ENCODE measurements around the gene PRKN.

Gene PRKN

DNA sequence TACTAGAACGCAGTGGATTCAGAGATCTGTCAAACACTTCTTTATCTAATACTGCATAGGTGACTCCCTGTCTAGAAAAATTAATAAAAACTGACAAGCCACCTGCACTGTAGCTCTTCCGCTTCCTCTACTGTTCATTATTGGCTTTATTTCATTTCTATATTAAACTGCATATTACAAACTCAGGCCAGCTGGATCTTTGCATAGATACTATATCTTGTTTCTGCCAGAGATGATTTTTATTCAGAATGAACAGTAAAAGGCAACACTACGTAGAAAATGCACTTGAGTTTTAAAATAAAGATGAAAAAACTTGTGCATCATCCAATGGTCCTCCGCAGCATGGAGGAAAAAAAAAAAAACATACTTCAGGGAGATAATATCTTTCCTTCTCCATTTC, 508.3 kb downstream of the PRKN start:
- H3K4me1 ChIP-seq (ENCODE audit: insufficient read depth, low read length): no peaks in the 10 kb centered on the region
- H3K36me3 ChIP-seq (ENCODE audit: insufficient read depth, low read length): no peaks in the 10 kb centered on the region
- H3K9ac ChIP-seq (ENCODE audit: low read depth, low read length): no peak overlapping the region
- no peaks in the 10 kb centered on the region for H3K9me3 ChIP-seq (ENCODE audit: control insufficient read depth, insufficient read depth, low read length)

GRCh38 chr6:162217811-162218493, 509.6 kb downstream of the PRKN start:
- no peaks in the 10 kb centered on the region for H3K9me3 ChIP-seq (ENCODE audit: control insufficient read depth, insufficient read depth, low read length)
- H3K36me3 ChIP-seq (ENCODE audit: insufficient read depth, low read length): no peaks in the 10 kb centered on the region
- H3K4me1 ChIP-seq (ENCODE audit: insufficient read depth, low read length): no peaks in the 10 kb centered on the region
- H3K9ac ChIP-seq (ENCODE audit: low read depth, low read length): no peak overlapping the region

DNA sequence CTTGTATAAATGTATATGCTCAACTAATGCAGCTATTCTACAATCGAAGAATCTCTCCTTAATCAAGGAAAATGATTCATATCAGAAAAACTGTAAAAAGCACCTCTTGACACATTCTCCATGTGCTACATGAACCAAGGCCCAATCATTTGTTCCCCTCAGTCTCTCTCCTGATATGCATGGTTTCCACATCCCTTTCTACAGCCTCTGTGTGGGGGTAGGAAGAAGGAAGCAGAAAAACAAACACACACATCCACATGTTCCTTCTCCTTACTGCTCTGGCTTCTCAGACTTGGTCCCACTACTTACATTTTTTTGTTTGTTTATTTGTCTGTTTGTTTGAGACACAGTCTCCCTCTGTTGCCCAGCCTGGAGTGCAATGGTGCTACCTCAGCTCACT, 510.5 kb downstream of the PRKN start:
- Histone ChIP-seq H3K36me3 (ENCODE audit: insufficient read depth, low read length) (no peaks in the 10 kb centered on the region), H3K4me1 (ENCODE audit: insufficient read depth, low read length) (no peaks in the 10 kb centered on the region), H3K9ac (ENCODE audit: low read depth, low read length) (no peak overlapping the region), H3K9me3 (ENCODE audit: control insufficient read depth, insufficient read depth, low read length) (no peaks in the 10 kb centered on the region)

GRCh38 chr6:162211777-162212176, 515.8 kb downstream of the PRKN start:
- Histone ChIP-seq H3K9ac (ENCODE audit: low read depth, low read length) (no peak overlapping the region), H3K9me3 (ENCODE audit: control insufficient read depth, insufficient read depth, low read length) (no peaks in the 10 kb centered on the region), H3K36me3 (ENCODE audit: insufficient read depth, low read length) (no peaks in the 10 kb centered on the region), H3K4me1 (ENCODE audit: insufficient read depth, low read length) (no peaks in the 10 kb centered on the region)

DNA sequence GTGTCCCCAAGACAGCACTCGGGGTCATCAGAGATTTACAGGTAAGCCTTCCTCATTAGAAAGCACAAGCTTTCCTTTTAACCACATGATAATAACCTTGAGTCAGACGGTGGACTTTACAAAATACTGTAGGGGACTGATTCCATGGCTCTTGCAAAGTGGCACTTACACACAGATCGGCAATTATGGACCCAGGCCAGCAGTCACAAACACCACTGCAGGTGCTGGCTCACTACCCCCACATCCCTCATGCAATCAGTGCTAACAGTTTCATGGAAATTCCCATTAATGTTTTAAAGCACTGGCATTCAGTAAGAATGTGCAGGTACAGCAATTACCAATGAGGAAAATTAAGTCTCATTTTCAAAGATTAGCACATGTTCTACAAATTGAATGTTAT, 516.5 kb downstream of the PRKN start:
- H3K9ac ChIP-seq (ENCODE audit: low read depth, low read length): no peak overlapping the region
- H3K36me3 ChIP-seq (ENCODE audit: insufficient read depth, low read length): no peaks in the 10 kb centered on the region
- H3K9me3 ChIP-seq (ENCODE audit: control insufficient read depth, insufficient read depth, low read length): no peaks in the 10 kb centered on the region
- no peaks in the 10 kb centered on the region for H3K4me1 ChIP-seq (ENCODE audit: insufficient read depth, low read length)

GRCh38 chr6:162203287-162203686, 524.3 kb downstream of the PRKN start:
- no peaks in the 10 kb centered on the region for H3K36me3 ChIP-seq (ENCODE audit: insufficient read depth, low read length)

GRCh38 chr6:162200945-162201690, 526.4 kb downstream of the PRKN start:
- Histone ChIP-seq H3K4me1 (ENCODE audit: insufficient read depth, low read length) (no peaks in the 10 kb centered on the region), H3K36me3 (ENCODE audit: insufficient read depth, low read length) (no peaks in the 10 kb centered on the region), H3K9ac (ENCODE audit: low read depth, low read length) (no peak overlapping the region), H3K9me3 (ENCODE audit: control insufficient read depth, insufficient read depth, low read length) (no peaks in the 10 kb centered on the region)

More at GRCh38 chr6:162203287-162203686, 524.3 kb downstream of the PRKN start:
- Histone ChIP-seq H3K9me3 (ENCODE audit: control insufficient read depth, insufficient read depth, low read length) (no peaks in the 10 kb centered on the region), H3K4me1 (ENCODE audit: insufficient read depth, low read length) (no peaks in the 10 kb centered on the region), H3K9ac (ENCODE audit: low read depth, low read length) (no peak overlapping the region)

DNA sequence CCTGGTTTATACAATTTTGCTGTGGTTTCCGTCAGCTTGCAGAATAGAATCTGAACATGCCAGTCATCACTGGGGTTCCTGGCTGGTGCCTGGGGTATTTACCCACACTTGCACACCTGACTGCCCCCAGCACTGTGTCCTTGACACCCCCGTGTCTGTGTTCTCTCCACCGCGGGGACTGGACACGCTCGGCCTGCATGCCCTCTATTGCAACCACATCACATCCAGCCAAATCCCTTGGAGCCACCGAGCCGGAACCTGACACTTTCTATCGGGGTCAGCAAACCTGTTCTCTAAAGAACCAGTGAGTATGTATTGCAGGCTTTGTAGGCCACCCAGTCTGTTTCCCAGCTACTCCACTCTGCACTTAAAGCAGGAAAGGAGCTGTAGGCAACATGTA, 527.5 kb downstream of the PRKN start:
- Histone ChIP-seq H3K4me1 (ENCODE audit: insufficient read depth, low read length) (no peaks in the 10 kb centered on the region), H3K36me3 (ENCODE audit: insufficient read depth, low read length) (no peaks in the 10 kb centered on the region), H3K9ac (ENCODE audit: low read depth, low read length) (no peak overlapping the region), H3K9me3 (ENCODE audit: control insufficient read depth, insufficient read depth, low read length) (no peaks in the 10 kb centered on the region)

GRCh38 chr6:162198925-162199324, 528.6 kb downstream of the PRKN start:
- Histone ChIP-seq H3K9me3 (ENCODE audit: control insufficient read depth, insufficient read depth, low read length) (no peaks in the 10 kb centered on the region), H3K4me1 (ENCODE audit: insufficient read depth, low read length) (no peaks in the 10 kb centered on the region), H3K36me3 (ENCODE audit: insufficient read depth, low read length) (no peaks in the 10 kb centered on the region), H3K9ac (ENCODE audit: low read depth, low read length) (no peak overlapping the region)

DNA sequence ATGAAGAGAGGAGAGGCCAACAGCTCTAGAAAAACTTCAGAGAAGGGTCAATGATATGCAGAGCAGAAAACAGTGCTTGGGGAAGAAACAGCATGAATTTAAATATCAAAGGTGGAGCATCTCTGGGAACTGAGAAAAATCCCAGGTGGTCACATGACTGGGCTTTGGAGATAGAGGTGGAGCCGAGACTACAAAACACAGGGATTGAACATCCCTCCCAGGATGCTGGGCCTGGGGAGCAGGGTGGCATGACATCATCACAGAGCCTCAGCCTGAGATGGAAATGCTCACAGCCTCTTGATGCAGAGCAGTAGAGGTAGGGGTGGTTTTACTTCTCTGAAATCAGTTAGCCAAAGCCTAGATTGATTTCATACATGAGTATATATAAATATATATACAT, 529.5 kb downstream of the PRKN start:
- H3K36me3 ChIP-seq (ENCODE audit: insufficient read depth, low read length): no peaks in the 10 kb centered on the region
- no peaks in the 10 kb centered on the region for H3K9me3 ChIP-seq (ENCODE audit: control insufficient read depth, insufficient read depth, low read length)
- H3K4me1 ChIP-seq (ENCODE audit: insufficient read depth, low read length): no peaks in the 10 kb centered on the region
- no peak overlapping the region for H3K9ac ChIP-seq (ENCODE audit: low read depth, low read length)

DNA sequence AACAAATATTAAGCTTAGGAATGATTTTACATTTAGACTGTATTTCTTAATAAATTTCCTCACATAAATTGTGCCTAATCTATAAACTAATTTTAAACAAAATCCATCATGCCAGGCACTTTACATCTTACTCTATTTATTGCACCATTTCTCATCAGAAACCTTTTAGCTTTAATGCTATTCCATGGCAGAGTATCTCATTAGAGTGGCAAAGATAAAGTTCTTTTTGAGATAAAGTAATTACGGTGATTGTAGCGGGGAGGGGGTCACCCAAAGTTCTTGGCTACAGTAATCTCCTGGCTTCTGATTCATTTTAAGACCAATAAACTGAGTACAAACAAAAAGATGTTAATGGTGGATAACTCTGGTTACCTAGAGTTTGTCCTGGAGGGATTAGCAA, 532.1 kb downstream of the PRKN start:
- H3K36me3 ChIP-seq (ENCODE audit: insufficient read depth, low read length): no peaks in the 10 kb centered on the region
- H3K9ac ChIP-seq (ENCODE audit: low read depth, low read length): no peak overlapping the region
- no peaks in the 10 kb centered on the region for H3K9me3 ChIP-seq (ENCODE audit: control insufficient read depth, insufficient read depth, low read length)
- H3K4me1 ChIP-seq (ENCODE audit: insufficient read depth, low read length): no peaks in the 10 kb centered on the region

DNA sequence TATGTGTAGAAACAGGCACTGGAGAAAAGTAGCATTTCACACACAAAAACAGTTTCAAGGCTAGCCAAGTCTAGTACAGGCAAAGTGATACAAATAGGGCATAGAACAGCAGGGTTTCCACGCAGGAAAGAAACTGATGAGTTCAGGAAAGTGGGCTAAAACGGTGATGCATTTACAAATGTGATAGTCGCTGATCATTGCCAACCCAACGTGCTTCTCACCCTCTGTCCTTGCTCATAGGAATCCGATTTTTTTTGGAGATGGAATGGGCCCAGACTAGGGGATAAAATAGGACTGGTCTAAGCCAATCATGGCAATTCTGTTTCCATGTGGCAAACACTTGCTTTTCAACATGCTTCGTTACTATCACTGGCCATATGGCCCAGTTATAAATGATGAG, 536.6 kb downstream of the PRKN start:
- Histone ChIP-seq H3K36me3 (ENCODE audit: insufficient read depth, low read length) (no peaks in the 10 kb centered on the region), H3K9ac (ENCODE audit: low read depth, low read length) (no peak overlapping the region), H3K4me1 (ENCODE audit: insufficient read depth, low read length) (no peaks in the 10 kb centered on the region), H3K9me3 (ENCODE audit: control insufficient read depth, insufficient read depth, low read length) (no peaks in the 10 kb centered on the region)

GRCh38 chr6:162187168-162187935, 540.2 kb downstream of the PRKN start:
- no peaks in the 10 kb centered on the region for H3K9me3 ChIP-seq (ENCODE audit: control insufficient read depth, insufficient read depth, low read length)
- H3K36me3 ChIP-seq (ENCODE audit: insufficient read depth, low read length): no peaks in the 10 kb centered on the region
- H3K9ac ChIP-seq (ENCODE audit: low read depth, low read length): no peak overlapping the region
- H3K4me1 ChIP-seq (ENCODE audit: insufficient read depth, low read length): no peaks in the 10 kb centered on the region

GRCh38 chr6:162184465-162184864, 543.1 kb downstream of the PRKN start:
- H3K4me1 ChIP-seq (ENCODE audit: insufficient read depth, low read length): no peaks in the 10 kb centered on the region
- H3K36me3 ChIP-seq (ENCODE audit: insufficient read depth, low read length): no peaks in the 10 kb centered on the region
- H3K9me3 ChIP-seq (ENCODE audit: control insufficient read depth, insufficient read depth, low read length): no peaks in the 10 kb centered on the region
- no peak overlapping the region for H3K9ac ChIP-seq (ENCODE audit: low read depth, low read length)
